ENCODE data around the gene GARNL3. TPM values are rescaled to one million over a fixed set of nuclear protein-coding genes. Genes with fewer than 3 reads are reported as not detected.

GARNL3 gene
- total RNA-seq, 1 donor from 2014 or later: 162 TPM

- H3K27me3 ChIP-seq: no peaks in the 10 kb centered on the region
- H3K36me3 ChIP-seq: no peaks in the 10 kb centered on the region
- DNase-seq (ENCODE audit: low spot score in 2 of 2): no peak
- no peaks in the 10 kb centered on the region for H3K9me3 ChIP-seq
- H3K4me1 ChIP-seq: no peaks in the 10 kb centered on the region
- H3K4me3 ChIP-seq: no peak overlapping the region
- no peak for TF ChIP-seq CTCF (IDR thresholded peaks at IDR 0.05)
- intact Hi-C loops (cut with DNase I): no loop called here
- H3K27ac ChIP-seq: peak overlapping the region; percentile 17 to 23
Measured at GRCh38 chr9:127292415-127292814, 27.8 kb downstream of the GARNL3 start.

GRCh38 chr9:127293328-127293727, 28.8 kb downstream of the GARNL3 start:
- no peaks in the 10 kb centered on the region for H3K4me1 ChIP-seq
- no peaks in the 10 kb centered on the region for H3K9me3 ChIP-seq
- no peaks in the 10 kb centered on the region for H3K27me3 ChIP-seq
- H3K36me3 ChIP-seq: no peaks in the 10 kb centered on the region
- no peak for TF ChIP-seq CTCF (IDR thresholded peaks at IDR 0.05)
- peak overlapping the region in 1 of 2 donors; percentile 9 for H3K4me3 ChIP-seq
- intact Hi-C loops (cut with DNase I): no loop called here
- peak overlapping the region; percentile 17 to 23 for H3K27ac ChIP-seq
- no peak for DNase-seq (ENCODE audit: low spot score in 2 of 2)

- Histone ChIP-seq H3K36me3 (no peaks in the 10 kb centered on the region), H3K4me3 (peak overlapping the region in 1 of 2 donors; percentile 9), H3K9me3 (no peaks in the 10 kb centered on the region), H3K27ac (peak overlapping the region; percentile 17 to 23), H3K27me3 (no peaks in the 10 kb centered on the region), H3K4me1 (no peaks in the 10 kb centered on the region)
- no peak for TF ChIP-seq CTCF (IDR thresholded peaks at IDR 0.05)
- intact Hi-C loops (cut with DNase I): no loop called here
- DNase-seq (ENCODE audit: low spot score in 2 of 2): no peak
Measured at GRCh38 chr9:127293767-127294166, 29.2 kb downstream of the GARNL3 start.

GRCh38 chr9:127295005-127295404, 30.4 kb downstream of the GARNL3 start:
- intact Hi-C loops (cut with DNase I): no loop called here
- no peak for TF ChIP-seq CTCF (IDR thresholded peaks at IDR 0.05)
- no peak for DNase-seq (ENCODE audit: low spot score in 2 of 2)
- Histone ChIP-seq H3K4me1 (no peaks in the 10 kb centered on the region), H3K9me3 (no peaks in the 10 kb centered on the region), H3K27me3 (no peaks in the 10 kb centered on the region), H3K27ac (no peak overlapping the region), H3K36me3 (no peaks in the 10 kb centered on the region), H3K4me3 (no peak overlapping the region)

- Histone ChIP-seq H3K27me3 (no peaks in the 10 kb centered on the region), H3K4me3 (no peak overlapping the region), H3K36me3 (no peaks in the 10 kb centered on the region), H3K4me1 (no peaks in the 10 kb centered on the region), H3K27ac (no peak overlapping the region), H3K9me3 (no peaks in the 10 kb centered on the region)
- no peak for DNase-seq (ENCODE audit: low spot score in 2 of 2)
- no peak for TF ChIP-seq CTCF (IDR thresholded peaks at IDR 0.05)
- intact Hi-C loops (cut with DNase I): no loop called here
Measured at GRCh38 chr9:127300886-127301447, 36.4 kb downstream of the GARNL3 start.

- Histone ChIP-seq H3K36me3 (no peaks in the 10 kb centered on the region), H3K27ac (no peak overlapping the region), H3K4me3 (no peak overlapping the region), H3K9me3 (no peaks in the 10 kb centered on the region), H3K4me1 (peaks cover 0 to 15% of the 10 kb centered on the region in 2 donors), H3K27me3 (no peaks in the 10 kb centered on the region)
- intact Hi-C loops (cut with DNase I): no loop called here
- TF ChIP-seq CTCF (IDR thresholded peaks at IDR 0.05): no peak
- DNase-seq (ENCODE audit: low spot score in 2 of 2): no peak
Measured at GRCh38 chr9:127303830-127304229, 39.3 kb downstream of the GARNL3 start.
